IPS DF 4.7 (cell line): ENCODE results near the gene CNTNAP2.

Source experiments
- DNase-seq: peaks from one replicate; pipeline ENCODE4 v3.0.0-alpha.2; 2013; ENCODE audit warnings: low spot score; ENCODE audit errors: extremely low read depth

The CNTNAP2 gene

GRCh38 chr7:148232784-148233183 lies 2116.2 kb downstream of the CNTNAP2 start:
- no peak for DNase-seq

GRCh38 chr7:148234715-148235114 lies 2118.1 kb downstream of the CNTNAP2 start:
- DNase-seq = no peak

- no peak for DNase-seq
Observed at GRCh38 chr7:148238761-148239325, 2122.2 kb downstream of the CNTNAP2 start.

GRCh38 chr7:148241700-148242293 lies 2125.2 kb downstream of the CNTNAP2 start:
- DNase-seq = no peak

GRCh38 chr7:148242294-148242821 lies 2125.8 kb downstream of the CNTNAP2 start:
- peak; percentile 72 for DNase-seq

GRCh38 chr7:148245381-148245780 lies 2128.8 kb downstream of the CNTNAP2 start:
- DNase-seq = no peak

GRCh38 chr7:148253629-148254028 lies 2137.0 kb downstream of the CNTNAP2 start:
- no peak for DNase-seq

GRCh38 chr7:148255333-148255732 lies 2138.7 kb downstream of the CNTNAP2 start:
- no peak for DNase-seq

- no peak for DNase-seq
Observed at GRCh38 chr7:148256433-148256832, 2139.8 kb downstream of the CNTNAP2 start.

- DNase-seq = no peak
Observed at GRCh38 chr7:148260599-148260998, 2144.0 kb downstream of the CNTNAP2 start.

- no peak for DNase-seq
Observed at GRCh38 chr7:148261523-148261922, 2144.9 kb downstream of the CNTNAP2 start.

- DNase-seq = no peak
Observed at GRCh38 chr7:148261996-148262688, 2145.5 kb downstream of the CNTNAP2 start.

- peak; percentile 79 for DNase-seq
Observed at GRCh38 chr7:148262721-148263229, 2146.2 kb downstream of the CNTNAP2 start.

- DNase-seq = peak; percentile 30
Observed at GRCh38 chr7:148264933-148265557, 2148.4 kb downstream of the CNTNAP2 start.

- DNase-seq = no peak
Observed at GRCh38 chr7:148265896-148266295, 2149.3 kb downstream of the CNTNAP2 start.

- no peak for DNase-seq
Observed at GRCh38 chr7:148266795-148267194, 2150.2 kb downstream of the CNTNAP2 start.

- no peak for DNase-seq
Observed at GRCh38 chr7:148270576-148270975, 2154.0 kb downstream of the CNTNAP2 start.

- no peak for DNase-seq
Observed at GRCh38 chr7:148274118-148274517, 2157.5 kb downstream of the CNTNAP2 start.

GRCh38 chr7:148275359-148275890 lies 2158.8 kb downstream of the CNTNAP2 start:
- DNase-seq = no peak

GRCh38 chr7:148276314-148277041 lies 2159.9 kb downstream of the CNTNAP2 start:
- no peak for DNase-seq
